CD14-positive monocyte (primary cell): Measurements from ENCODE around the gene APC2. TPM values are rescaled to one million over a fixed set of nuclear protein-coding genes. Genes with fewer than 3 reads are reported as not detected.

Experiments used
- DNase-seq, 3 donors: peaks; one replicate each; pipeline ENCODE4 v3.0.0-alpha.2; 2011 to 2022
- H2AFZ ChIP-seq: 2 replicates; pipeline ENCODE4 v1.6.0; 2012; ENCODE audit warnings: mild to moderate bottlenecking, low read depth, low read length, inconsistent platforms; ENCODE audit not compliant: insufficient read depth, poor library complexity, severe bottlenecking
- H3K27ac ChIP-seq, 2 donors: 1 replicate in 1 of 2; 2 replicates in 1 of 2; pipeline ENCODE4 v1.5.1; 2012 to 2013; ENCODE audit warnings: low read length in 2 of 2, control low read depth in 1 of 2, inconsistent platforms in 1 of 2, low read depth in 1 of 2, mild to moderate bottlenecking in 1 of 2
- H3K27me3 ChIP-seq, 2 donors: one replicate each; pipeline versions ENCODE4 v1.6.0 to v1.6.1; 2011 to 2013; ENCODE audit warnings: low read length in 2 of 2; ENCODE audit not compliant: control insufficient read depth in 2 of 2, insufficient read depth in 2 of 2
- H3K36me3 ChIP-seq, 2 donors: replicated peaks in 1 of 2; 1 replicate in 1 of 2; 2 replicates in 1 of 2; pipeline versions ENCODE4 v1.5.1 to v1.6.1; 2012 to 2013; ENCODE audit warnings: low read length in 2 of 2, control low read depth in 1 of 2, inconsistent platforms in 1 of 2, mild to moderate bottlenecking in 1 of 2; ENCODE audit not compliant: insufficient read depth in 2 of 2, control insufficient read depth in 1 of 2
- H3K4me1 ChIP-seq, 2 donors: 1 replicate in 1 of 2; 2 replicates in 1 of 2; pipeline versions ENCODE4 v1.5.1 to v1.6.1; 2012 to 2013; ENCODE audit warnings: low read length in 2 of 2, control low read depth in 1 of 2, inconsistent platforms in 1 of 2, mild to moderate bottlenecking in 1 of 2, moderate library complexity in 1 of 2; ENCODE audit not compliant: insufficient read depth in 2 of 2, control insufficient read depth in 1 of 2
- H3K4me2 ChIP-seq: replicated peaks from 2 replicates; pipeline ENCODE3; 2012; ENCODE audit warnings: low read length, moderate library complexity, mild to moderate bottlenecking; ENCODE audit not compliant: poor library complexity, severe bottlenecking; ENCODE audit errors: extremely low read depth
- H3K4me3 ChIP-seq, 3 experiments: fragments of 200-600 bp in 1 of 3; sonication (generic) in 1 of 3; replicated peaks in 1 of 3; 1 replicate in 2 of 3; 2 replicates in 1 of 3; pipeline ENCODE4 v1.5.1; 2011 to 2013; ENCODE audit warnings: low read length in 3 of 3, mild to moderate bottlenecking in 3 of 3, control low read depth in 2 of 3, low read depth in 2 of 3, inconsistent platforms in 1 of 3, moderate library complexity in 1 of 3
- H3K79me2 ChIP-seq: 2 replicates; pipeline ENCODE4 v1.6.0; 2012; ENCODE audit warnings: mild to moderate bottlenecking, control low read depth, inconsistent platforms, low read length, moderate library complexity; ENCODE audit not compliant: insufficient read depth
- H3K9ac ChIP-seq: 2 replicates; pipeline ENCODE4 v1.6.0; 2017; ENCODE audit warnings: low read length, mild to moderate bottlenecking; ENCODE audit not compliant: insufficient read depth, poor library complexity, severe bottlenecking
- H3K9me3 ChIP-seq, 2 donors: replicated peaks in 1 of 2; 1 replicate in 1 of 2; 2 replicates in 1 of 2; pipeline versions ENCODE4 v1.5.1 to v1.6.1; 2012 to 2013; ENCODE audit warnings: low read length in 2 of 2, control low read depth in 1 of 2; ENCODE audit not compliant: control insufficient read depth in 1 of 2, insufficient read depth in 1 of 2
- H4K20me1 ChIP-seq: 2 replicates; pipeline ENCODE4 v1.6.0; 2012; ENCODE audit warnings: mild to moderate bottlenecking, low read length, control low read depth, moderate library complexity; ENCODE audit not compliant: insufficient read depth
- H3K27ac Mint-ChIP-seq, 7 donors: one replicate each; pipeline ENCODE4 v1.8.0; 2020; ENCODE audit warnings: mild to moderate bottlenecking in 7 of 7, mixed read lengths in 7 of 7, moderate library complexity in 6 of 7, inconsistent platforms in 2 of 7
- H3K27me3 Mint-ChIP-seq, 3 donors: one replicate each; pipeline ENCODE4 v1.8.0; 2021 to 2022; ENCODE audit warnings: low read depth in 3 of 3, mild to moderate bottlenecking in 3 of 3, mixed read lengths in 3 of 3, moderate library complexity in 3 of 3, inconsistent platforms in 1 of 3
- H3K36me3 Mint-ChIP-seq, 2 donors: one replicate each; pipeline ENCODE4 v1.8.0; 2020; ENCODE audit warnings: mixed read lengths in 2 of 2, inconsistent platforms in 1 of 2, mild to moderate bottlenecking in 1 of 2
- H3K4me1 Mint-ChIP-seq: one replicate; pipeline ENCODE4 v1.8.0; 2020; ENCODE audit warnings: mild to moderate bottlenecking, mixed read lengths
- H3K4me3 Mint-ChIP-seq, 2 donors: one replicate each; pipeline ENCODE4 v1.8.0; 2020; ENCODE audit warnings: mild to moderate bottlenecking in 2 of 2, mixed read lengths in 2 of 2, moderate library complexity in 1 of 2
- H3K9me3 Mint-ChIP-seq, 7 donors: one replicate each; pipeline ENCODE4 v1.8.0; 2020 to 2022; ENCODE audit warnings: mixed read lengths in 7 of 7, mild to moderate bottlenecking in 6 of 7, moderate library complexity in 6 of 7, inconsistent platforms in 2 of 7
- WGBS: methylation state at CpG from one replicate; pipeline ENCODE4 v1.1.5; 2013; ENCODE audit warnings: missing lambda C conversion rate; ENCODE audit not compliant: insufficient coverage; 5-methylcytosine and 5-hydroxymethylcytosine counted together
- intact Hi-C, 2 donors: fragments of 100-400 bp; cut with micrococcal nuclease; formaldehyde crosslinking; loops; one replicate each; pipeline versions ENCODE4 v1.15.0 to v1.15.1; 2023
- polyA plus RNA-seq, 3 donors: library from polyadenylated mRNA; depleted of rRNA in 1 of 3; unstranded in 2 of 3; stranded (reverse) in 1 of 3; fragments of 300-500 nt in 2 of 3; fragments of >200 nt in 1 of 3; fragmentation: Illumina TruSeq in 2 of 3; gene quantifications; 1 replicate in 2 of 3; 2 replicates in 1 of 3; pipeline ENCODE4 v1.2.3, GENCODE V29; 2012 to 2021
- TF ChIP-seq, protein P1 (sequence below): fragments of 200-600 bp; IDR thresholded peaks from one replicate; pipeline ENCODE4 v1.8.0; 2022; ENCODE audit warnings: antibody characterized with exemption, mild to moderate bottlenecking

Gene APC2
- polyA plus RNA-seq, 3 donors = 0.04 TPM; not detected in 2

DNA sequence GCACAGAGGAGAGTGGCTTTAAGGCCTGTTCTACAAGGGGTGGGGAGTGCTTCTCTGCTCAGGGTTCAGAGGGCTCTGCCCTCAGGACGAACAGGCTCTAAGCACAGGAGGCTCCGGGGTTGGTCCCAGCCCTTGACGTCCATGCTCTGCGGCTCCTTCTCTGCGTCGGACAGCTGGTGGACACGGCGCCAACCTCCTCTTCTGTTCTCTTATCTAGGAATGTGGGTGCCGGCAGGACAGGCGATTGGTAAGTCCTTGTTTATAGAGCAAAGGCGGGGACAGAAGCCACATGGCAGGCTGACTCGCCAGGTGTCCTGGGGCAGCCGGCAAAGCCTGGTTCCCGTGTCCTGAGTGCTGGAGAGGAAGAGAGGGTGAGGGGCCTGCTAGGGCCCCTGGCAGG lies 20.2 kb upstream of the APC2 start:
- Histone ChIP-seq H3K79me2 (peaks cover 19% of the 10 kb centered on the region), H2AFZ (no peak overlapping the region), H3K4me1 (no peaks in the 10 kb centered on the region), H4K20me1 (peaks cover 88% of the 10 kb centered on the region), H3K27ac (no peak overlapping the region), H3K36me3 (peaks cover 84 to 97% of the 10 kb centered on the region in 2 donors), H3K27me3 (no peaks in the 10 kb centered on the region), H3K4me3 (no peak overlapping the region), H3K9ac (no peak overlapping the region), H3K9me3 (no peaks in the 10 kb centered on the region), H3K4me2 (no peak overlapping the region)
- no peak overlapping the region for H3K4me3 Mint-ChIP-seq
- H3K36me3 Mint-ChIP-seq = peaks cover 45 to 78% of the 10 kb centered on the region in 2 donors
- TF ChIP-seq, protein P1, sequence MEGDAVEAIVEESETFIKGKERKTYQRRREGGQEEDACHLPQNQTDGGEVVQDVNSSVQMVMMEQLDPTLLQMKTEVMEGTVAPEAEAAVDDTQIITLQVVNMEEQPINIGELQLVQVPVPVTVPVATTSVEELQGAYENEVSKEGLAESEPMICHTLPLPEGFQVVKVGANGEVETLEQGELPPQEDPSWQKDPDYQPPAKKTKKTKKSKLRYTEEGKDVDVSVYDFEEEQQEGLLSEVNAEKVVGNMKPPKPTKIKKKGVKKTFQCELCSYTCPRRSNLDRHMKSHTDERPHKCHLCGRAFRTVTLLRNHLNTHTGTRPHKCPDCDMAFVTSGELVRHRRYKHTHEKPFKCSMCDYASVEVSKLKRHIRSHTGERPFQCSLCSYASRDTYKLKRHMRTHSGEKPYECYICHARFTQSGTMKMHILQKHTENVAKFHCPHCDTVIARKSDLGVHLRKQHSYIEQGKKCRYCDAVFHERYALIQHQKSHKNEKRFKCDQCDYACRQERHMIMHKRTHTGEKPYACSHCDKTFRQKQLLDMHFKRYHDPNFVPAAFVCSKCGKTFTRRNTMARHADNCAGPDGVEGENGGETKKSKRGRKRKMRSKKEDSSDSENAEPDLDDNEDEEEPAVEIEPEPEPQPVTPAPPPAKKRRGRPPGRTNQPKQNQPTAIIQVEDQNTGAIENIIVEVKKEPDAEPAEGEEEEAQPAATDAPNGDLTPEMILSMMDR = no peak
- DNase-seq = no peak
- intact Hi-C loops = no loop called here
- H3K27ac Mint-ChIP-seq = no peak overlapping the region
- 98% methylated on average over 11 of the region's 14 CpGs for WGBS
- no peaks in the 10 kb centered on the region for H3K27me3 Mint-ChIP-seq
- H3K9me3 Mint-ChIP-seq = no peaks in the 10 kb centered on the region
- no peaks in the 10 kb centered on the region for H3K4me1 Mint-ChIP-seq

DNA sequence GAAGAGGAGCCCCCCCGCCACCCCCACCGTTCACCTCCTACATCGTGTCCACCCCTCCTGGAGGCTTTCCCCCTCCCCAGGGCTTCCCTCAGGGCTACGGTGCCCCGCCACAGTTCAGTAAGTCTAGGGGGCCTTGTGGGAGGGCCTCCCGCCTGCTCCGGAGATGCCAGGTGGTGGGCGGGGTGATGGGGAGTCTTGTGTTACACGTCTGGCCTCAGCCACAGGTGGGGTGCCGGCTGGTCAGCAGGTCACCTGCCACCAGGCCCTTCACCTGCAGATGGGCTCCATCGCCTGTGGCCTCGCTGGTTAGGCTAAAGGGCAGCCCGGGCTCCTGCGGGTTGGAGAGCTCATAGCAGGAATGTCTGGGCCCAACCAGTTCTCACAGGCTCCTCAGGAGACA lies 19.7 kb upstream of the APC2 start:
- TF ChIP-seq, protein P1 = no peak
- Histone ChIP-seq H4K20me1 (peaks cover 85% of the 10 kb centered on the region), H3K9ac (no peak overlapping the region), H3K27ac (no peak overlapping the region), H3K9me3 (no peaks in the 10 kb centered on the region), H2AFZ (no peak overlapping the region), H3K27me3 (no peaks in the 10 kb centered on the region), H3K79me2 (peaks cover 16% of the 10 kb centered on the region), H3K4me2 (no peak overlapping the region), H3K4me3 (no peak overlapping the region), H3K36me3 (peaks cover 81 to 94% of the 10 kb centered on the region in 2 donors), H3K4me1 (no peaks in the 10 kb centered on the region)
- peaks cover under 1% of the 10 kb centered on the region for H3K4me1 Mint-ChIP-seq
- no peaks in the 10 kb centered on the region for H3K9me3 Mint-ChIP-seq
- no peaks in the 10 kb centered on the region for H3K27me3 Mint-ChIP-seq
- peak overlapping the region in 1 of 7 donors; percentile 25 for H3K27ac Mint-ChIP-seq
- H3K36me3 Mint-ChIP-seq = peaks cover 42 to 78% of the 10 kb centered on the region in 2 donors
- no peak for DNase-seq
- H3K4me3 Mint-ChIP-seq = no peak overlapping the region
- intact Hi-C loops = no loop called here
- 97% methylated on average over 5 of the region's 14 CpGs for WGBS
